IPS-20b (cell line): ENCODE measurements around the gene UVRAG.

Experiments used
- H3K27ac ChIP-seq: one replicate; pipeline ENCODE4 v1.5.1; 2013; ENCODE audit warnings: low read length
- H3K27me3 ChIP-seq: 2 replicates; pipeline ENCODE4 v1.6.1; 2013; ENCODE audit warnings: mild to moderate bottlenecking, low read length, inconsistent platforms; ENCODE audit not compliant: insufficient read depth
- H3K36me3 ChIP-seq: 2 replicates; pipeline ENCODE4 v1.6.1; 2013; ENCODE audit warnings: low read depth, mild to moderate bottlenecking, inconsistent platforms, low read length, moderate library complexity; ENCODE audit not compliant: insufficient read depth
- H3K4me1 ChIP-seq: 2 replicates; pipeline ENCODE4 v1.6.1; 2013; ENCODE audit warnings: mild to moderate bottlenecking, control low read depth, inconsistent platforms, low read length, moderate library complexity; ENCODE audit not compliant: insufficient read depth
- H3K4me3 ChIP-seq: 2 replicates; pipeline ENCODE4 v1.5.1; 2013; ENCODE audit warnings: mild to moderate bottlenecking, low read length, inconsistent platforms
- H3K9ac ChIP-seq: 2 replicates; pipeline ENCODE4 v1.6.1; 2013; ENCODE audit warnings: low read depth, mild to moderate bottlenecking, inconsistent platforms, low read length, moderate library complexity
- H3K9me3 ChIP-seq: 2 replicates; pipeline ENCODE4 v1.6.1; 2013; ENCODE audit warnings: mild to moderate bottlenecking, low read depth, low read length, inconsistent platforms; ENCODE audit not compliant: insufficient read depth

Gene UVRAG

DNA sequence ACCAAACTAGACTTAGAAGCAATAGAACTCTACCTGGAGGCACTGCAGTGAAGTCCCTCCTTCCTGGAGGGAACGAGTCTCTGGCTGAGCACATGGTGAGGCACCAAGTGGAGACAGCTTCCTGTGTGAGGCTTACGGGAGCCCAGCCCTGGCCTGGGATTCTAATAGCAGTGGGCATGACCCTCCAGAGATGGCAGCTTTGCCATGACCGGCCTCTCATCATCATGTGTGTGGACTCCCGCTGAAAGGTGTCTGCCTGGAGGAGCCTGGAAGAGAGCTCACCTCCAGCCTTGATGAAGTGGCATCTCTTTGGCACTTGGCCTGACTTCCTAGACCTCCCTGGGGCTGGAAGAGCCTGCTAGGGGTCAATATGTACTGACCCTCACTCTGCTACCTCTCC lies 38.5 kb upstream of the UVRAG start:
- H3K27ac ChIP-seq, result no peak overlapping the region

DNA sequence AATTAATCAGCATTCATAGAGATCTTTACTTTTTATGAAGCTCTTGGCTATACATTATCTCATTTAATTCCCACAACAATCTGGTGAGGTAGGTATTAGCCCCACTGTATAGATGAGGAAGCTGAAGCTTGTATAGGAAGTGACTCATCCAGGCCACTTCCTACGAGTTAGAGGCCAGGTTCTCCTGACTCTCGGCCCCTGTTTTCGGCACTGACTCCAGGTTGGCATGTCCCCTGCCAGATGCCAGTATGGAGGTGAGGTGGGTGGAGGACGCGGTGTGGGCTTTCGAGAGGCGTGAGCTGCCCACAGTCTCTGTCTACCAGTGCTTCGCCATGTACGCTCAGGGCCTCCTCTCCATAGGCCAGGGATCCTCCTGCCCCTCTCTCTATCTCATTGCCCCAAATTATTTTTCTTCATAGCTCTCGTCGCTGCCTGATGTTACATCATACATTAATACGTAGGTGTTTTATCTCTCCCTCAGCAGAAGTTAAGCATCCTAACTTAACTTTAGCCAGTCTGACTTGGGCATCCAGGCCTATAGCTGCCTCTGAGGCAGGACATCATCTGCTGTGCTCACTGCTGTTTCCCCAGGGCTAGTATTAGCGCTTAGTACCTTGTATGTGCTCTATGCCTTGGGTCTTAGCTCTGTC lies 37.4 kb upstream of the UVRAG start:
- Histone ChIP-seq H3K27ac (no peak overlapping the region), H3K9me3 (no peaks in the 10 kb centered on the region), H3K9ac (no peak overlapping the region), H3K36me3 (no peaks in the 10 kb centered on the region), H3K27me3 (peaks cover 19% of the 10 kb centered on the region; the same call in 1 of the 2 replicates), H3K4me3 (no peak overlapping the region), H3K4me1 (peaks cover 13% of the 10 kb centered on the region; the same call in 1 of the 2 replicates)

More for the DNA sequence above, 38.5 kb upstream of the UVRAG start:
- Histone ChIP-seq H3K4me1 (peaks cover 13% of the 10 kb centered on the region; the same call in 1 of the 2 replicates), H3K9ac (no peak overlapping the region), H3K36me3 (no peaks in the 10 kb centered on the region), H3K4me3 (no peak overlapping the region), H3K9me3 (no peaks in the 10 kb centered on the region), H3K27me3 (peaks cover 29% of the 10 kb centered on the region; the same call in 1 of the 2 replicates)

DNA sequence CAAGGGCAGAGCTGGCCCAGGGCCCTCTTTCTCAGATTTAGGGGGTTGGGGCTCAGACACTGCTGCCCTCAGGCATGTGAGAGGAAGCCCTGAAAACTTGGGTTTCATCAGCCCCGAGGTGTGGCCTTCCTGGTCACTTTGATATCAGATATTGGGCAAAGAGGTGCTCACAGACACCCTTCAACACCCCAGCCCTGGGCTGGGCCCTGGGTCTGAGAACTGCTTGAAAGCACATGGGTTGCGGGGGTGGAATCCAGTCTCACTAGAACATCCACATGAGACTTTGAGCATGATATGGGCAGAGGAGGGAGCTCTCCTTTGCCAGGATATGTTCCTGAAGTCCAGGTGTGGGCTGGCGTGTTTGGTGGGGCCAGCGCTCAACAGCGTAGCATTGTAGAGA lies 36.0 kb upstream of the UVRAG start:
- Histone ChIP-seq H3K9ac (no peak overlapping the region), H3K27ac (no peak overlapping the region), H3K4me1 (peaks cover 13% of the 10 kb centered on the region; the same call in 1 of the 2 replicates), H3K4me3 (no peak overlapping the region), H3K27me3 (peaks cover 6% of the 10 kb centered on the region; the same call in 1 of the 2 replicates), H3K36me3 (no peaks in the 10 kb centered on the region), H3K9me3 (no peaks in the 10 kb centered on the region)

GRCh38 chr11:75779960-75780359 lies 35.0 kb upstream of the UVRAG start:
- H3K27me3 ChIP-seq, result peaks cover 5% of the 10 kb centered on the region; the same call in 1 of the 2 replicates
- H3K27ac ChIP-seq, result no peak overlapping the region
- no peak overlapping the region for H3K4me3 ChIP-seq
- H3K36me3 ChIP-seq, result no peaks in the 10 kb centered on the region
- H3K9ac ChIP-seq, result no peak overlapping the region
- no peaks in the 10 kb centered on the region for H3K9me3 ChIP-seq
- peaks cover 7% of the 10 kb centered on the region; the same call in 1 of the 2 replicates for H3K4me1 ChIP-seq

DNA sequence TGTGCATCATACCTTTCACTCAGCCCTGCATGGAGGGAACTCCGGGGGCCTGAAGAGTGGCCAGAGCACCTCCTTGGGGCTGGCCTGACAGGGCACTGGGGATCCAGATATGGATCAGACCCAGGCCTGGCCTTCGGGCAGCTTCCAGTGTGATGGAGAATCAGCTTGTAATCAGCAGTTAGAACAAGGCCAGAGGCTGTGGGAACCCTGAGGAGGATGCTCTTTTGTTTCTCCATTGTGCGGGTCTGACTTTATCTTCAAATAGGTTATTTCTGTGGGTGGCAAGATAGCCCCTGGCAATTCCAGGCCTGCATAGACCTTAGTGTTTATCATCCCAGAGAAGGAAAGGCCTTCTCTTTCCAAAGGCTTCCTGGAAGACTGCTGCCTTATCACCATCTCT lies 34.1 kb upstream of the UVRAG start:
- Histone ChIP-seq H3K36me3 (no peaks in the 10 kb centered on the region), H3K4me1 (no peaks in the 10 kb centered on the region), H3K27me3 (peaks cover 5% of the 10 kb centered on the region; the same call in 1 of the 2 replicates), H3K4me3 (no peak overlapping the region), H3K27ac (no peak overlapping the region), H3K9me3 (no peaks in the 10 kb centered on the region), H3K9ac (no peak overlapping the region)

DNA sequence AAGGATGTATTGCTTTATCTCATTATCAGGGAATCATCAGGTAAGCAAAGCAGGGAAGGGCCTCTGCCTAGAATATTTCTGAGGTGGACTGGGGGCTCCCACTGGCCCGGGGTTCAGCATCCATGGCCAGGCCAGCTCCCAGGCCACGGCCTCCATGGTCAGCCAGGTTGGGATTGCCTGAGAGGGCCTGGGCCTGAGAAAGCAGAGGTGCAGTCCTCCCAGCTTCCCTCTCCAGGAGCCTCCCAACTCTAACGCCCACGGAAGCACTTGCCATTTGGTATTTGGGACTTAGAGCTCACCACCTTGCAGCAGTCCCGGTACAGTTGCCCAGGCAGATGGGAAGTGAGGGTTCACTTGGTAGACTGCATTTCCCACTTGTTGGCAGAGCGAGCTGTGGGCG lies 33.7 kb upstream of the UVRAG start:
- H3K9ac ChIP-seq, result no peak overlapping the region
- H3K4me3 ChIP-seq, result no peak overlapping the region

DNA sequence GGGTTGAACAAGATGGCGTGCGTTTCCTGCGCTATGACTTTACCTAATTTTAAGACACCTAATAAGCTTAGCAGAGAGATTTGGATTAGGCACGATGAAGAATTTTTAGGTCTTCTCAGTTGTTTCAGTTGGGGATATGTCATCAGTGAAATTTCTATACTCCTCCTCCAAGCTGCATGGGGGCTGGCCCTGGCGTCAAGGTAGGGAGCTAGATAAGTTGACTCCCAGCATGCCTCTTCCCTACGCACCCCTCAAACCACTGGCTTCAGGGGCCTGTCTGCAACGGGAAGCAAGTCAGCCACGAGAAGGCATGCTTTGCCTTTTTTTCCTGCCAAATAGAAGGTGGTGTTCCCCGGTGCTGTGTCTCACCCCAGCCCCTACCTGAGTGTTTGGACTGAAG lies 33.2 kb upstream of the UVRAG start:
- H3K4me3 ChIP-seq, result no peak overlapping the region
- no peak overlapping the region for H3K9ac ChIP-seq
- H3K27ac ChIP-seq, result no peak overlapping the region
- H3K9me3 ChIP-seq, result no peaks in the 10 kb centered on the region
- H3K27me3 ChIP-seq, result no peaks in the 10 kb centered on the region; the same call in 1 of the 2 replicates
- no peaks in the 10 kb centered on the region for H3K4me1 ChIP-seq
- H3K36me3 ChIP-seq, result no peaks in the 10 kb centered on the region

More for the DNA sequence above, 33.7 kb upstream of the UVRAG start:
- no peak overlapping the region for H3K27ac ChIP-seq
- H3K4me1 ChIP-seq, result no peaks in the 10 kb centered on the region
- H3K36me3 ChIP-seq, result no peaks in the 10 kb centered on the region
- no peaks in the 10 kb centered on the region for H3K9me3 ChIP-seq
- H3K27me3 ChIP-seq, result peaks cover under 1% of the 10 kb centered on the region; the same call in 1 of the 2 replicates

GRCh38 chr11:75782540-75783263 lies 32.3 kb upstream of the UVRAG start:
- H3K9me3 ChIP-seq, result no peaks in the 10 kb centered on the region
- no peaks in the 10 kb centered on the region for H3K36me3 ChIP-seq
- H3K9ac ChIP-seq, result no peak overlapping the region
- no peaks in the 10 kb centered on the region for H3K4me1 ChIP-seq
- no peaks in the 10 kb centered on the region for H3K27me3 ChIP-seq
- H3K27ac ChIP-seq, result no peak overlapping the region
- no peak overlapping the region for H3K4me3 ChIP-seq

GRCh38 chr11:75783416-75784084 lies 31.5 kb upstream of the UVRAG start:
- no peaks in the 10 kb centered on the region for H3K36me3 ChIP-seq
- no peaks in the 10 kb centered on the region for H3K9me3 ChIP-seq
- H3K9ac ChIP-seq, result no peak overlapping the region
- no peak overlapping the region for H3K27ac ChIP-seq
- H3K4me3 ChIP-seq, result no peak overlapping the region
- no peaks in the 10 kb centered on the region for H3K4me1 ChIP-seq
- no peaks in the 10 kb centered on the region for H3K27me3 ChIP-seq

DNA sequence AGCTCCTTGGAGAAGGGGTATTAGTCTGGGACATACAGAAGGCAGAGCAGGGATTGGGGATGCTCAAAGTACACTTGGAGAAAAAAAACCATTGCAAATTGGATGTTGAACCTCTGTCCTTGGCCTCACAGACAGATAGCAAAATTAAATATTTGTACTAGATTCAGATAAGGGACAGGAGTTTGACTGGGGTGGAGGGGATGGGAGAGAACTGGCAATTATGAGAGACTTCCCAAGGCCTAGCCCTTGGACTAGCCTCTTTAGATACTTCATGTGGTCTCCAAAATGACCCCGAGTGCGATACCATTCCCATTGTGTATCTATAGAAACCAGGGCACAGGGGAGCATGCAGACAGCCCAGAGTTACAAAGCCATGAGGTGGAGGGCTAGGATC lies 30.9 kb upstream of the UVRAG start:
- H3K36me3 ChIP-seq, result no peaks in the 10 kb centered on the region
- H3K27me3 ChIP-seq, result no peaks in the 10 kb centered on the region
- H3K4me3 ChIP-seq, result no peak overlapping the region
- H3K27ac ChIP-seq, result no peak overlapping the region
- no peak overlapping the region for H3K9ac ChIP-seq
- no peaks in the 10 kb centered on the region for H3K4me1 ChIP-seq
- H3K9me3 ChIP-seq, result no peaks in the 10 kb centered on the region

GRCh38 chr11:75784506-75784905 lies 30.5 kb upstream of the UVRAG start:
- no peak overlapping the region for H3K4me3 ChIP-seq
- no peaks in the 10 kb centered on the region for H3K36me3 ChIP-seq
- no peak overlapping the region for H3K27ac ChIP-seq
- no peaks in the 10 kb centered on the region for H3K27me3 ChIP-seq
- H3K9me3 ChIP-seq, result no peaks in the 10 kb centered on the region
- H3K4me1 ChIP-seq, result no peaks in the 10 kb centered on the region
- no peak overlapping the region for H3K9ac ChIP-seq
